Neural progenitor cell (in vitro differentiated cells): ENCODE results near the gene VCL. TPM values are rescaled to one million over a fixed set of nuclear protein-coding genes. Genes with fewer than 3 reads are reported as not detected.
"Not testable (repeated sequence)": the region's sequence is repeated elsewhere in the genome, so short reads cannot be mapped to it uniquely, and the experiment has no call there.

ENCODE experiments used
- DNase-seq: peaks from one replicate; pipeline ENCODE4 v3.0.0-alpha.2; 2016; ENCODE audit warnings: low spot score
- H2AFZ ChIP-seq: fragments of 200-600 bp; sonication (generic); replicated peaks from 2 replicates; pipeline ENCODE4 v1.6.1; 2016; ENCODE audit warnings: antibody characterized with exemption
- H3F3A ChIP-seq: fragments of 200-600 bp; sonication (generic); 2 replicates; pipeline ENCODE4 v1.6.1; 2016; ENCODE audit warnings: antibody characterized with exemption, low read depth
- H3K27ac ChIP-seq: fragments of 200-600 bp; sonication (generic); 2 replicates; pipeline ENCODE4 v1.5.1; 2016; ENCODE audit warnings: mild to moderate bottlenecking
- H3K27me3 ChIP-seq: fragments of 200-600 bp; sonication (generic); 2 replicates; pipeline ENCODE4 v1.6.1; 2016; ENCODE audit warnings: mild to moderate bottlenecking, moderate library complexity
- H3K36me3 ChIP-seq: fragments of 200-600 bp; sonication (generic); 2 replicates; pipeline ENCODE4 v1.5.1; 2016
- H3K4me1 ChIP-seq: fragments of 200-600 bp; sonication (generic); 2 replicates; pipeline ENCODE4 v1.6.1; 2016; ENCODE audit warnings: mixed run types
- H3K4me2 ChIP-seq: fragments of 200-600 bp; sonication (generic); 2 replicates; pipeline ENCODE4 v1.6.1; 2016
- H3K4me3 ChIP-seq: fragments of 200-600 bp; sonication (generic); 2 replicates; pipeline ENCODE4 v1.5.1; 2016
- H3K79me2 ChIP-seq: fragments of 200-600 bp; sonication (generic); 2 replicates; pipeline ENCODE4 v1.6.1; 2016; ENCODE audit warnings: low read depth
- H3K9ac ChIP-seq: fragments of 200-600 bp; sonication (generic); 2 replicates; pipeline ENCODE4 v1.6.1; 2016
- H3K9me3 ChIP-seq: fragments of 200-600 bp; sonication (generic); 2 replicates; pipeline ENCODE4 v1.5.1; 2016; ENCODE audit warnings: low read depth
- H4K20me1 ChIP-seq: fragments of 200-600 bp; sonication (generic); 2 replicates; pipeline ENCODE4 v1.6.1; 2016; ENCODE audit warnings: low read depth
- H3K27ac Mint-ChIP-seq: 3 replicates; pipeline ENCODE4 v1.8.0; 2021; ENCODE audit warnings: mixed read lengths
- H3K27me3 Mint-ChIP-seq: 2 replicates; pipeline ENCODE4 v1.8.0; 2022; ENCODE audit warnings: low read depth, mild to moderate bottlenecking, inconsistent platforms, moderate library complexity, mixed read lengths; ENCODE audit not compliant: insufficient read depth
- H3K36me3 Mint-ChIP-seq: 3 replicates; pipeline ENCODE4 v1.8.0; 2021; ENCODE audit warnings: mixed read lengths
- H3K4me1 Mint-ChIP-seq: 3 replicates; pipeline ENCODE4 v1.8.0; 2021; ENCODE audit warnings: mixed read lengths
- H3K4me3 Mint-ChIP-seq: 3 replicates; pipeline ENCODE4 v1.8.0; 2021; ENCODE audit warnings: mild to moderate bottlenecking, moderate library complexity, mixed read lengths
- H3K9me3 Mint-ChIP-seq: 3 replicates; pipeline ENCODE4 v1.8.0; 2020; ENCODE audit warnings: mixed read lengths
- EZH2 ChIP-seq: fragments of 200-600 bp; sonication (generic); IDR thresholded peaks from 2 replicates; pipeline ENCODE4 v1.6.1; 2017; ENCODE audit warnings: antibody characterized with exemption, mild to moderate bottlenecking, moderate library complexity
- EZH2phosphoT487 ChIP-seq: fragments of 200-600 bp; sonication (generic); IDR thresholded peaks from 2 replicates; pipeline ENCODE4 v1.6.1; 2017; ENCODE audit warnings: antibody characterized with exemption
- total RNA-seq: library from RNA; depleted of rRNA; stranded (reverse); fragments of >200 nt; gene quantifications from 2 replicates; pipeline ENCODE4 v1.2.3, GENCODE V29; 2015; ENCODE audit warnings: low replicate concordance
- TF ChIP-seq, protein P1 (sequence below): fragments of 200-600 bp; sonication (generic); IDR thresholded peaks from 2 replicates; pipeline ENCODE4 v1.5.1; 2017; ENCODE audit warnings: antibody characterized with exemption, mild to moderate bottlenecking

Gene VCL
- total RNA-seq, 1 donor from 2014 or later: 96.9 TPM

DNA sequence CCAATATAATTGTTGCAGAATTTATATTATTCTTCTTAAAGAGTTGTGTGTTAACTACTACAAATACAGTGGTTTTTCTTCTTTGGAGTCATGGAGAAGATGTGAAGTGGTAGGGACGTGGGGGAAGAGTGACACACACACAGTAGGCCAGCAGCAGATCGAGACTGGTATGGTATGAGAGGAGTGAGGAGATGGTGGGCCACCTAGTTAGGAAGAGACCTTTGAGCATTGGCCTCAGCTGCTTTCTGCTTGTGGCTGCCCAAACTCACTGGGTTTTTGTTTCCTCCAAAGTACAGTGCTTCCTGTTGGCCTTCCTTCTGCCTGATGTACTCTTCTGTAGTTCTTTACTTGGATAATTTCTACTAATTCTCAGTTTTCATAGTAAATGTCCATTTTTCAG, 14.6 kb downstream of the VCL start:
- H3K27me3 Mint-ChIP-seq: peaks cover 2% of the 10 kb centered on the region
- no peak overlapping the region for H3K9ac ChIP-seq
- no peaks in the 10 kb centered on the region for H3K9me3 Mint-ChIP-seq
- no peak overlapping the region for H3K4me3 ChIP-seq
- H3K36me3 ChIP-seq: no peaks in the 10 kb centered on the region
- H2AFZ ChIP-seq: no peak overlapping the region
- no peak overlapping the region for H3K4me2 ChIP-seq
- no peak overlapping the region for H3K4me3 Mint-ChIP-seq
- H3K27ac ChIP-seq: no peak overlapping the region
- peaks cover 18% of the 10 kb centered on the region for H3K4me1 ChIP-seq
- peaks cover 44% of the 10 kb centered on the region for H3K4me1 Mint-ChIP-seq
- H3K27ac Mint-ChIP-seq: no peak overlapping the region
- DNase-seq: no peak
- H3F3A ChIP-seq: peaks cover 11% of the 10 kb centered on the region
- peaks cover 97% of the 10 kb centered on the region for H3K79me2 ChIP-seq
- peaks cover 19% of the 10 kb centered on the region for H3K36me3 Mint-ChIP-seq
- H3K9me3 ChIP-seq: no peaks in the 10 kb centered on the region
- H4K20me1 ChIP-seq: peaks cover 34% of the 10 kb centered on the region
- TF ChIP-seq EZH2phosphoT487: no peak
- no peak for TF ChIP-seq EZH2
- TF ChIP-seq, protein P1, sequence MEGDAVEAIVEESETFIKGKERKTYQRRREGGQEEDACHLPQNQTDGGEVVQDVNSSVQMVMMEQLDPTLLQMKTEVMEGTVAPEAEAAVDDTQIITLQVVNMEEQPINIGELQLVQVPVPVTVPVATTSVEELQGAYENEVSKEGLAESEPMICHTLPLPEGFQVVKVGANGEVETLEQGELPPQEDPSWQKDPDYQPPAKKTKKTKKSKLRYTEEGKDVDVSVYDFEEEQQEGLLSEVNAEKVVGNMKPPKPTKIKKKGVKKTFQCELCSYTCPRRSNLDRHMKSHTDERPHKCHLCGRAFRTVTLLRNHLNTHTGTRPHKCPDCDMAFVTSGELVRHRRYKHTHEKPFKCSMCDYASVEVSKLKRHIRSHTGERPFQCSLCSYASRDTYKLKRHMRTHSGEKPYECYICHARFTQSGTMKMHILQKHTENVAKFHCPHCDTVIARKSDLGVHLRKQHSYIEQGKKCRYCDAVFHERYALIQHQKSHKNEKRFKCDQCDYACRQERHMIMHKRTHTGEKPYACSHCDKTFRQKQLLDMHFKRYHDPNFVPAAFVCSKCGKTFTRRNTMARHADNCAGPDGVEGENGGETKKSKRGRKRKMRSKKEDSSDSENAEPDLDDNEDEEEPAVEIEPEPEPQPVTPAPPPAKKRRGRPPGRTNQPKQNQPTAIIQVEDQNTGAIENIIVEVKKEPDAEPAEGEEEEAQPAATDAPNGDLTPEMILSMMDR: no peak
- no peaks in the 10 kb centered on the region for H3K27me3 ChIP-seq

DNA sequence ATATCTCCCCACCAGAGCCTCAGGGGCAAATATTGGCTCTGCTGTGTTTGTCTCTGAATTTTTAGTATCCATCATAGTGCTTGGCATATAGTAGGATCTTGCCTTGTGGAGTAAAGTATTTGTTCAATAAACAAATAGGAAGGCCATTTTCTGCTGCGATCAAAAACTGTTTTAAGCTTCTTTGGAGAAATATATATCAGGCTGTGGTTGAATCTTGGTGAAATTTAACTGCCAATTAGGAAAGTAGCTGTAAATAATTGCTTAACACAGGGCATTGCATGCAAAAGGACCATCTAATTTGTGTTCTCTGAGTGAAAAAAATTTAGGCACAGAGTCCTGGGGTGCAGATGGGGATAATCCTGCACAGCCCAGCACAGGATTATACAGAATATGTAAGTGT, 15.1 kb downstream of the VCL start:
- Histone ChIP-seq H4K20me1 (peaks cover 34% of the 10 kb centered on the region), H3F3A (peaks cover 11% of the 10 kb centered on the region), H3K4me1 (peaks cover 18% of the 10 kb centered on the region), H2AFZ (no peak overlapping the region), H3K9ac (no peak overlapping the region), H3K79me2 (peaks cover 96% of the 10 kb centered on the region), H3K9me3 (no peaks in the 10 kb centered on the region), H3K27ac (no peak overlapping the region), H3K36me3 (no peaks in the 10 kb centered on the region), H3K4me2 (no peak overlapping the region), H3K27me3 (no peaks in the 10 kb centered on the region), H3K4me3 (no peak overlapping the region)
- no peak for DNase-seq
- Mint-ChIP-seq H3K4me3 (no peak overlapping the region), H3K4me1 (peaks cover 44% of the 10 kb centered on the region), H3K27ac (no peak overlapping the region), H3K36me3 (peaks cover 19% of the 10 kb centered on the region), H3K27me3 (peaks cover 2% of the 10 kb centered on the region), H3K9me3 (no peaks in the 10 kb centered on the region)
- TF ChIP-seq, protein P1: no peak

DNA sequence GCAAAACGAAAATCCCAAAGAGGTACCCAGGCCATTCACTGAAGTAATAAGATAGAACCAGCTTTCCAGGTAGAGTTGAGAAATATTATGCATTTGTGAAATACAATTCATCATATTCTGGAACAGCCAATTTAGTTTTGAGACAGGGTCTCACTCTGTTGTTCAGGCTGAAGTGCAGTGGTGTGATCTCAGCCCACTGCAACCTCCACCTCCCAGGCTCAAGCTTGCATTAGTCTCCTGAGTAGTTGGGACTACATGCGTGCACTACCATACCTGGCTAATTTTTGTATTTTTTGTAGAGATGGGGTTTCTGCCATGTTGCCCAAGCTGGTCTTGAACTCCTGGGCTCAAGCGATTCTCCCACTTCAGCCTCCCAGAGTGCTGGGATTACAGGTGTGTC, 16.7 kb downstream of the VCL start:
- not testable (repeated sequence) for H2AFZ ChIP-seq, H3K4me3 ChIP-seq, H3K27me3 Mint-ChIP-seq, H3K4me3 Mint-ChIP-seq, H3K9me3 ChIP-seq, H3K36me3 ChIP-seq, H3K27ac ChIP-seq, H3F3A ChIP-seq, H3K27me3 ChIP-seq, H3K9ac ChIP-seq, H3K4me2 ChIP-seq, H3K27ac Mint-ChIP-seq, DNase-seq, H3K9me3 Mint-ChIP-seq
- Histone ChIP-seq H4K20me1 (peaks cover 35% of the 10 kb centered on the region), H3K4me1 (peaks cover 18% of the 10 kb centered on the region), H3K79me2 (peaks cover 94% of the 10 kb centered on the region)
- Mint-ChIP-seq H3K4me1 (peaks cover 34% of the 10 kb centered on the region), H3K36me3 (peaks cover 18% of the 10 kb centered on the region)

DNA sequence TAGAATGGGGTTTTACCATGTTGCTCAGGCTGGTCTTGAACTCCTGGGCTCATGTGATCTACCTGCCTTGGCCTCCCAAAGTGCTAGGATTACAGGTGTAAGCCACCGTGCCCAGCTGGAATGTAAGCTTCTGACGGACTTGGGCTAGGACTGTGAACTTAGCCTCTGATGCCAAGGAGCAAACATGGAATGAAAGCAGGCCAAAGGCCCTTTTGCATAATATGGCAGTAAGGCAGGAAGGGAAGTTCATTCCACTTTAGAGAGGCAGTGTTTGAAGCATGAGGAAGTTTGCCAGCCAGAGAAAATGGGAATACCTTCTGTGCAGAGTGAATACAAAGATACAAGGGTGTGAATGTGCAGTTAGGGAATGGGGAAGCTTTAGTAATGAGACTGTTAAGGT, 20.3 kb downstream of the VCL start:
- Mint-ChIP-seq H3K4me1 (peaks cover 16% of the 10 kb centered on the region), H3K36me3 (peaks cover 16% of the 10 kb centered on the region), H3K9me3 (no peaks in the 10 kb centered on the region), H3K27me3 (peaks cover 2% of the 10 kb centered on the region), H3K4me3 (no peak overlapping the region), H3K27ac (no peak overlapping the region)
- TF ChIP-seq EZH2phosphoT487 (no peak), EZH2 (no peak)
- TF ChIP-seq, protein P1: no peak
- Histone ChIP-seq H3K27ac (no peak overlapping the region), H4K20me1 (peaks cover 20% of the 10 kb centered on the region), H2AFZ (no peak overlapping the region), H3K9ac (no peak overlapping the region), H3K4me1 (peaks cover 12% of the 10 kb centered on the region), H3K4me2 (no peak overlapping the region), H3K36me3 (no peaks in the 10 kb centered on the region), H3K79me2 (peaks cover 94% of the 10 kb centered on the region), H3K9me3 (no peaks in the 10 kb centered on the region), H3F3A (peaks cover 11% of the 10 kb centered on the region), H3K4me3 (no peak overlapping the region), H3K27me3 (no peaks in the 10 kb centered on the region)
- DNase-seq: no peak
